D721Med (cell line): ENCODE data around the gene SLC12A4.
"Not testable (repeated sequence)": the region's sequence is repeated elsewhere in the genome, so short reads cannot be mapped to it uniquely, and the experiment has no call there.

ENCODE experiments used
- DNase-seq: peaks from one replicate; pipeline ENCODE4 v3.0.0; 2011; ENCODE audit warnings: low spot score; ENCODE audit not compliant: insufficient read length
- FAIRE-seq: peaks from 2 replicates; lab custom pipeline; 2011; peaks lifted over from hg19 to GRCh38; lab: Jason Lieb, UNC
- CTCF ChIP-seq: IDR thresholded peaks from 2 replicates; pipeline ENCODE4 v1.5.1; 2012; ENCODE audit warnings: mild to moderate bottlenecking, control low read depth; ENCODE audit not compliant: insufficient read depth; ENCODE audit errors: missing control alignments

Gene SLC12A4

DNA sequence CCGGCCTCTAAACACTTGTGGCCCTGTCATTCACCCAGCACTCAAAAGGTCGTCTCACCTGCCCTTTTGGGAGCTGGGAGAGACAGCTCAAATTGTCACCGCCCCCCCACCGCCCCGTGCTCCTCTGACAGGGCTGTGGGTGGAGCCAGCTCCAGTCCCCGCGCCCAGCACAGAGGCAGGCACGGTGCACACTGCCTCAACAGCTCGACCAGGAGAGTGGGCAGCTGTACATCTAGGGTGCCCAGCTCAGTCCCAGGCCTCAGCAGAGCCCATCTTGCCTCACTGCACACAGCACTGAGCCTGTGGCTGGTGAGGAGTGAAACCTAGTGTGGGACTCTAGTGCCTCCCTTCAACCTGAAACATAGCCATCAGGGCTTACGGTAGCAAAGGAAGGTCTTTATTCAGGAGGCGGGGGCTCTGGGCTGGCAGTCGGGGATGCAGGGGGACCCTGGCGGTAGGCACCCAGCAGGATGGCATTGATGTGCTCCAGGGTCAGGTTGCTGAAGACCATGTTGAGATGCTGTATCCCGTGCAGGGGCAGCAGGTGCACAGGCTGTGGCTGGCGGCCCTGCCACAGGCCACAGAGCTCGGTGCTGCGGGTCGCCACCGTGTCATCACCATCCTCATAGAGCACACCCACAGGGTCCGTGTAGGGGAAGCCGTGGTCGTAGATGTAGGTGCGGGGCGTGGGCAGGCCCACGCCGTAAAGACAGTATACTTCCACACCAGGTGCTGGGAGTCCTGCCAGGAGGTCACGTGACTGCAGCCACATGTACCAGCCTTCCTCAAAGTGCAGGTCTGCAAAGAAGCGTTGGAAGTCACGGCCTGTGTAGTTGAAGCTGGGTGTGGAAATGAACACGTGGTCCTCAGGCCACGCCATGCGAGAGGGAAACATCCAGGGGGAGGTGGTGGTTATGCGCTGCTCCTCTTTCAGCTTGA, 28.7 kb downstream of the SLC12A4 start:
- FAIRE-seq (no peak), DNase-seq (no peak)
- no peak for TF ChIP-seq CTCF

DNA sequence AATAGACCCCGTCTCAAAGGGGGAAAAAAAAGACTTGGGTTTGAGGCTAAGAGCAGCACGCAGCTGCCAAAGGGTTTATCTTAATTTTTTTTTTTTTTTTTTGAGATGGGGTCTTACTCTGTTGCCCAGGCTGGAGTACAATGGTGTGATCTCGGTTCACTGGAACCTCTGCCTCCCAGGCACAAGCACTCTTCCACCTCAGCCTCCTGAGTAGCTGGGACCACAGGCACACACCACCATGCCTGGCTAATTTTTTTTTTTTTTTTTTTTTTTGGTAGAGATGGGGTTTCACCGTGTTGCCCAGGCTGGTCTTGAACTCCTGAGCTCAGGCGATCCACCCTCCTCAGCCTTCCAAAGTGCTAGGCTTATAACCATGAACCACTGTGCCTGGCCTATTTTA, 30.7 kb downstream of the SLC12A4 start:
- not testable (repeated sequence) for FAIRE-seq, DNase-seq

DNA sequence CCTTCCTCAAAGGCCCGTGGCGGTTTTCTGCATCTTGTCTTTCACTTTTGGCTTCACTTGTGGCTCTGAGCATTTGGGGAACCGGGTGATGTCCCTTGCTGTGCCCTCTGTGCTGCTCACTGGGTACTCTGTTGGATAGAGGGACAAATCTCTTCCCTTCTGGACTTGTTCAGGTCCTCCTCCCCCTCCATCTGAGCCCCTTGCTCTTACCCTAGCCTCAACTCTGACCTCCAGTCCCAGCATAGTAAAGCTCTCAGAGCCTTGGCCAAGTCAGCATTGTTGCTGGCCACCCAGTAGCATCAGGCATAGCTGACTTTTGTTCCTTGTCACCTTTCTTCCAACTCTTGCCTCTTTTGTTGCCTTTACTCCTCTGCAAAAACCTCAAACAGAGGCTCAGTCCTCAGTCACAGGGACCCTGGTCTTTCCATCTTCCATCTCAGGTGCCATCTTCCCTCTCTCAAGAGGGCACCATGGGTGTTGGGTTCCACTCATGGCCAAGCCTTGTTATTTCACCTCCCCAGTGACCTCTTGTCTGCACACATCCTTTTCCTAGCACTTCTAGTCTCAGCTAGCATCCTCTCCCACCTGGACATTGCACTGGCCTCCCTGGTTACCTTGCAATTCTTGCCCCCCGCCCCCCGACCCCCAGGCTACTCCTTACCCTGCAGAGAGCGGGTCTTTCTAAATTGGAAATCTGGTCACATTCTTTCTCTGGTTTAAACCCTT, 31.4 kb downstream of the SLC12A4 start:
- TF ChIP-seq CTCF = no peak
- FAIRE-seq (no peak), DNase-seq (no peak)

- no peak for TF ChIP-seq CTCF
- DNase-seq (no peak), FAIRE-seq (no peak)
These were observed 32.1 kb downstream of the SLC12A4 start, which contains the start of gene PSMB10 for GRCh38 chr16:67936124-67936879. Gene PSMB10 (minus strand): TSS chr16:67936850. CDS start chr16:67936749, 101 bp downstream.

DNA sequence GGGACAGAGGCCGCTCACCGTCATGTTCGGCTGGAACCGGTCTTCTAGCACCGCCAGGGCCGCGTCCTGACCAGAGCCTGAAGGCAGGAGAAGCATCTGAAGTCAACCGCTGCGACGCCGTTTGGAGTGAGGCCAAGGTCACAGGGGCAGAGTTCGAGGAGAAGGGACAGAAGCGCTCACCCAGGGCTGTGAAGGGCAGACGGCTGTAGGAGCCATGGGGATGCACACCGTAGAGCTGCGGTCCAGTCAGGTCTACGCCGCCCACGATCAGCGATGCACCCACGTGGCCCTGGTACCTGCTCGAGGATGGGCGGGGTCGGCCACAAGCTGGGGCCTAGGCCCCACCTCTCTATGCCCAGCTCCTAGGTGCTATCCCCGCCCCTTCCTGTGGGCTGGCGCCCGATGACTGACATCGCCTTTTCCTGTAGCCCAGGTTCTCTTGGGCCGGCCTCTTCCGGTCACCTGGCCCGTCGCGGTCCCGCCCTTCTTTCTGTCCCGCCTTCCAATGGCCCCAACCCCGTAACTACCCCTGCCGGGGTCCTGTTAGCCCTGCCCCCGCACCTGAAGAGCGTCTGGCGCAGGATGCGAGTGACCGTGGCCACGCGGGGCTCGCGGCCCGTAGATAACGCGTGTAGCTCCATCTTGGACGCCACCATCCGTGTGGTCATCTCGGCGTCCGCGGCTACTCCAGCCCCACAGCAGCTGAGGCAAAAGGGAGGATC, 32.9 kb downstream of the SLC12A4 start:
- DNase-seq = peak; percentile 97
- no peak for TF ChIP-seq CTCF
- FAIRE-seq = no peak

- DNase-seq = no peak
- no peak for FAIRE-seq
- TF ChIP-seq CTCF = no peak
These were observed 33.4 kb downstream of the SLC12A4 start for GRCh38 chr16:67935101-67935401.
